ENCODE measurements around the gene DEDD.

GRCh38 chr1:161182214-161182613 is 49.7 kb upstream of the DEDD start:
- TF ChIP-seq EP300 (IDR thresholded peaks at IDR 0.05) (no peak), CTCF (IDR thresholded peaks at IDR 0.05) (no peak)
